HepG2 (cell line): Measurements from ENCODE around the gene CRYAA. TPM values are rescaled to one million over a fixed set of nuclear protein-coding genes. Genes with fewer than 3 reads are reported as not detected.

ENCODE experiments used
- ARHGAP35 ChIP-seq: sonication (generic); formaldehyde crosslinking; IDR thresholded peaks from 2 replicates; pipeline ENCODE4 v1.9.0; 2022; ENCODE audit warnings: mild to moderate bottlenecking, inconsistent platforms, moderate library complexity, missing genetic modification reagents, borderline replicate concordance
- CREM ChIP-seq, 2 experiments: sonication (generic) in 1 of 2; formaldehyde crosslinking in 1 of 2; IDR thresholded peaks; 2 replicates each; pipeline versions ENCODE4 v1.4.0 to v1.6.1; 2016 to 2020; ENCODE audit warnings: antibody characterized with exemption in 1 of 2, mild to moderate bottlenecking in 1 of 2, missing genetic modification reagents in 1 of 2
- ERF ChIP-seq: IDR thresholded peaks from 2 replicates; pipeline ENCODE4 v1.6.1; 2018; ENCODE audit warnings: missing biosample characterization, missing genetic modification reagents
- EZH2 ChIP-seq: conservative IDR thresholded peaks from 2 replicates; pipeline ENCODE4 v1.6.1; 2012; ENCODE audit warnings: mild to moderate bottlenecking, low read depth, low read length, moderate library complexity
- GATAD2A ChIP-seq: IDR thresholded peaks from 2 replicates; pipeline ENCODE4 v1.6.1; 2016
- NRL ChIP-seq: sonication (generic); formaldehyde crosslinking; IDR thresholded peaks from 2 replicates; pipeline ENCODE4 v1.5.0; 2020; ENCODE audit warnings: missing genetic modification reagents, mild to moderate bottlenecking, moderate library complexity, borderline replicate concordance
- RFXANK ChIP-seq: IDR thresholded peaks from 2 replicates; pipeline ENCODE4 v1.6.1; 2016
- RXRB ChIP-seq: IDR thresholded peaks from 2 replicates; pipeline ENCODE4 v1.6.1; 2016; ENCODE audit warnings: borderline replicate concordance, missing genetic modification reagents, missing compliant biosample characterization
- SAP130 ChIP-seq: IDR thresholded peaks from 2 replicates; pipeline ENCODE4 v1.6.1; 2016; ENCODE audit warnings: low read depth
- SIX4 ChIP-seq: sonication (generic); formaldehyde crosslinking; IDR thresholded peaks from 2 replicates; pipeline ENCODE4 v1.4.0; 2020; ENCODE audit warnings: missing genetic modification reagents
- SKI ChIP-seq: fragments of 450-650 bp; IDR thresholded peaks from one replicate; pipeline ENCODE4 v1.6.1; 2018; ENCODE audit warnings: mild to moderate bottlenecking; ENCODE audit not compliant: partially characterized antibody
- SSRP1 ChIP-seq: IDR thresholded peaks from 2 replicates; pipeline ENCODE4 v1.6.1; 2016; ENCODE audit warnings: control low read depth
- SUZ12 ChIP-seq: fragments of 150-350 bp; IDR thresholded peaks from 2 replicates; pipeline ENCODE4 v1.6.1; 2014; ENCODE audit warnings: low read depth, low read length
- TEAD3 ChIP-seq: optimal IDR thresholded peaks from 2 replicates; pipeline ENCODE3; 2016; ENCODE audit warnings: borderline replicate concordance
- THAP11 ChIP-seq: IDR thresholded peaks from 2 replicates; pipeline ENCODE4 v1.6.1; 2016; ENCODE audit warnings: missing biosample characterization, missing genetic modification reagents
- TMF1 ChIP-seq: sonication (generic); formaldehyde crosslinking; IDR thresholded peaks from 2 replicates; pipeline ENCODE4 v1.8.1; 2022; ENCODE audit warnings: low read depth, missing genetic modification reagents
- XRCC5 ChIP-seq: fragments of 200-400 bp; formaldehyde crosslinking; optimal IDR thresholded peaks from 2 replicates; pipeline ENCODE3; 2017; ENCODE audit warnings: mild to moderate bottlenecking, low read length
- ZBTB3 ChIP-seq: sonication (generic); formaldehyde crosslinking; IDR thresholded peaks from 2 replicates; pipeline ENCODE4 v1.4.0; 2020; ENCODE audit warnings: low read depth, mild to moderate bottlenecking, moderate library complexity, missing genetic modification reagents, borderline replicate concordance
- ZFP90 ChIP-seq: sonication (generic); formaldehyde crosslinking; IDR thresholded peaks from 2 replicates; pipeline ENCODE4 v1.8.0; 2022; ENCODE audit warnings: missing genetic modification reagents, mild to moderate bottlenecking, inconsistent platforms, borderline replicate concordance
- ZNF678 ChIP-seq: sonication (generic); formaldehyde crosslinking; IDR thresholded peaks from 2 replicates; pipeline ENCODE4 v1.4.0; 2020; ENCODE audit warnings: mild to moderate bottlenecking, missing genetic modification reagents
- ZNF7 ChIP-seq: IDR thresholded peaks from 2 replicates; pipeline ENCODE4 v1.6.1; 2016; ENCODE audit warnings: missing biosample characterization, missing genetic modification reagents
- ZSCAN21 ChIP-seq: sonication (generic); formaldehyde crosslinking; IDR thresholded peaks from 2 replicates; pipeline ENCODE4 v1.8.0; 2022; ENCODE audit warnings: mild to moderate bottlenecking, missing genetic modification reagents, moderate library complexity, borderline replicate concordance
- polyA plus RNA-seq, 8 experiments: library from polyadenylated mRNA; depleted of rRNA in 3 of 8; stranded (reverse) in 7 of 8; unstranded in 1 of 8; fragments of >200 nt; fragmentation: Illumina TruSeq in 4 of 8; extraction: Trizol in 4 of 8; gene quantifications; 2 replicates each; pipeline versions ENCODE4 v1.2.1 to v1.2.3, GENCODE V29; 2011 to 2016; ENCODE audit warnings: low read depth in 4 of 8, missing spikeins in 1 of 8, mixed read lengths in 1 of 8; ENCODE audit not compliant: insufficient read depth in 1 of 8
- total RNA-seq, 5 experiments: library from RNA; depleted of rRNA; stranded (reverse); fragments of >200 nt; fragmentation: Illumina TruSeq; extraction: Trizol; gene quantifications; 2 replicates each; pipeline ENCODE4 v1.2.3, GENCODE V29; 2016; ENCODE audit warnings: low read depth in 1 of 5
- TF ChIP-seq, protein P1 (sequence below): sonication (generic); formaldehyde crosslinking; IDR thresholded peaks from 2 replicates; pipeline ENCODE4 v1.4.0; 2020; ENCODE audit warnings: mild to moderate bottlenecking, missing genetic modification reagents
- TF ChIP-seq, protein P2 (sequence below): sonication (generic); formaldehyde crosslinking; IDR thresholded peaks from 2 replicates; pipeline ENCODE4 v1.8.1; 2023; ENCODE audit warnings: missing genetic modification reagents, inconsistent platforms, borderline replicate concordance
- TF ChIP-seq, protein P3 (sequence below): sonication (generic); formaldehyde crosslinking; IDR thresholded peaks from 2 replicates; pipeline ENCODE4 v1.9.0; 2022; ENCODE audit warnings: low read depth, missing genetic modification reagents
- TF ChIP-seq, protein P4 (sequence below): sonication (generic); formaldehyde crosslinking; IDR thresholded peaks from 2 replicates; pipeline ENCODE4 v1.4.0; 2020; ENCODE audit warnings: missing genetic modification reagents

Gene CRYAA
- total and polyA plus RNA-seq, 2 of the 13 experiments (the other 11 are each of a cell fraction or from before 2014, with no cell fraction given) = 5.6 to 8.6 TPM

DNA sequence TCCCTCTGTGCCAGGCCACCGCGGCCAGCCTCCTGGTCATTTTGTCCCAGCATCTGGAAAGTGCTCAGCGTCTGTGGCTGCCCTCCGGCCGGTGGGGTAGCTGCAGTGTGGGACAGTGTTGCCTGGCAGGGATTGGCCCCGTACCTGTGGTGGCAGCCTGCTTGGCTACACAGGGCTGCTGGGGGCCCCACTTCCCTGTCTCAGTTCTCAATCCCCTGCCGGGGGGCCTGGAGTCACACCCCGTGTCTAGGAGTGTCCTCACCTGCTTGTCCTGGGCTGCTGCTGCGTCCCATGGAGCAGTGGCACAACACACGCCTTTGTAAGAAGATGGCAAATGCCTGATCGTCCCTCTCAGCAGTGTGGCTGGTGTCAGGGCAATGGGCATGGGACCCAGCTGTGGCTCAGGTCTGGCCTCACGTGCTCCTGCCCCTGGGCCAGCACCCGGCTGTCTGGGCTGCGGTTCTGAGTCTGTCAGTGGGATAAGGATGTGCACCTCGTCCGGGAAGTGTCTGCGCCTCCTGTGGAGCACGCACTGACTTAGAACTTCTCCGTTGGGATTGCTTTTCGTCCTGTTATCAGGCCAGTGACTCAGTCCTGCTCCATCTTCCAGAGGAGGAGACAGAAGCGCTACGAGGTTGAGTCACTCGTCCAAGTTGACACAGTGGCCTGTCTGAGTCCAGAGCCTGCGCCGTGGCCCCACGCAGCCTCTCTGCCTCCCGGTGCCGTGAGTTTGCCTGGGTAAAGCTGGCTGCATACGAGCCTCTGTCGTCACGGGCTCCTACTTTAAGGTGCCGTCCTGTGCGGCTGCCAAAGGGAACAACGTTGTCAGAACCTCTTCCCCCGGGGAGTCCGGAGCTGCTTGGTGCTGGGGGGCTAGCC lies 41.0 kb downstream of the CRYAA start (continued):
- TF ChIP-seq, protein P1, sequence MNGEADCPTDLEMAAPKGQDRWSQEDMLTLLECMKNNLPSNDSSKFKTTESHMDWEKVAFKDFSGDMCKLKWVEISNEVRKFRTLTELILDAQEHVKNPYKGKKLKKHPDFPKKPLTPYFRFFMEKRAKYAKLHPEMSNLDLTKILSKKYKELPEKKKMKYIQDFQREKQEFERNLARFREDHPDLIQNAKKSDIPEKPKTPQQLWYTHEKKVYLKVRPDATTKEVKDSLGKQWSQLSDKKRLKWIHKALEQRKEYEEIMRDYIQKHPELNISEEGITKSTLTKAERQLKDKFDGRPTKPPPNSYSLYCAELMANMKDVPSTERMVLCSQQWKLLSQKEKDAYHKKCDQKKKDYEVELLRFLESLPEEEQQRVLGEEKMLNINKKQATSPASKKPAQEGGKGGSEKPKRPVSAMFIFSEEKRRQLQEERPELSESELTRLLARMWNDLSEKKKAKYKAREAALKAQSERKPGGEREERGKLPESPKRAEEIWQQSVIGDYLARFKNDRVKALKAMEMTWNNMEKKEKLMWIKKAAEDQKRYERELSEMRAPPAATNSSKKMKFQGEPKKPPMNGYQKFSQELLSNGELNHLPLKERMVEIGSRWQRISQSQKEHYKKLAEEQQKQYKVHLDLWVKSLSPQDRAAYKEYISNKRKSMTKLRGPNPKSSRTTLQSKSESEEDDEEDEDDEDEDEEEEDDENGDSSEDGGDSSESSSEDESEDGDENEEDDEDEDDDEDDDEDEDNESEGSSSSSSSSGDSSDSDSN (CRISPR knock-in tag) = peak; percentile 49; the same call in 1 of the 2 replicates
- TF ChIP-seq SSRP1 (CRISPR knock-in tag) = no peak
- no peak for TF ChIP-seq RFXANK (CRISPR knock-in tag)
- no peak for TF ChIP-seq ZNF678 (CRISPR knock-in tag)
- no peak for TF ChIP-seq ARHGAP35 (CRISPR knock-in tag)
- peak; percentile 26; the same call in 1 of the 2 replicates for TF ChIP-seq ZSCAN21 (CRISPR knock-in tag)
- peak; percentile 72 for TF ChIP-seq GATAD2A (CRISPR knock-in tag)
- no peak for TF ChIP-seq EZH2
- peak; percentile 53 for TF ChIP-seq XRCC5
- 0 out of 2 replicates have a peak, but pooled peaks have one; percentile 79 for TF ChIP-seq TMF1
- TF ChIP-seq SIX4 (CRISPR knock-in tag) = no peak
- peak; percentile 77 for TF ChIP-seq SKI
- TF ChIP-seq TEAD3 (CRISPR knock-in tag) = peak; percentile 36
- TF ChIP-seq SAP130 (CRISPR knock-in tag) = peak; percentile 73
- TF ChIP-seq ZFP90 = no peak
- TF ChIP-seq, protein P2, sequence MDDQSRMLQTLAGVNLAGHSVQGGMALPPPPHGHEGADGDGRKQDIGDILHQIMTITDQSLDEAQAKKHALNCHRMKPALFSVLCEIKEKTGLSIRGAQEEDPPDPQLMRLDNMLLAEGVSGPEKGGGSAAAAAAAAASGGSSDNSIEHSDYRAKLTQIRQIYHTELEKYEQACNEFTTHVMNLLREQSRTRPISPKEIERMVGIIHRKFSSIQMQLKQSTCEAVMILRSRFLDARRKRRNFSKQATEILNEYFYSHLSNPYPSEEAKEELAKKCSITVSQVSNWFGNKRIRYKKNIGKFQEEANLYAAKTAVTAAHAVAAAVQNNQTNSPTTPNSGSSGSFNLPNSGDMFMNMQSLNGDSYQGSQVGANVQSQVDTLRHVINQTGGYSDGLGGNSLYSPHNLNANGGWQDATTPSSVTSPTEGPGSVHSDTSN (CRISPR knock-in tag) = no peak
- no peak for TF ChIP-seq ERF (CRISPR knock-in tag)
- TF ChIP-seq ZNF7 (CRISPR knock-in tag) = no peak
- TF ChIP-seq THAP11 (CRISPR knock-in tag) = 0 out of 2 replicates have a peak, but pooled peaks have one; percentile 22
- TF ChIP-seq, protein P3, sequence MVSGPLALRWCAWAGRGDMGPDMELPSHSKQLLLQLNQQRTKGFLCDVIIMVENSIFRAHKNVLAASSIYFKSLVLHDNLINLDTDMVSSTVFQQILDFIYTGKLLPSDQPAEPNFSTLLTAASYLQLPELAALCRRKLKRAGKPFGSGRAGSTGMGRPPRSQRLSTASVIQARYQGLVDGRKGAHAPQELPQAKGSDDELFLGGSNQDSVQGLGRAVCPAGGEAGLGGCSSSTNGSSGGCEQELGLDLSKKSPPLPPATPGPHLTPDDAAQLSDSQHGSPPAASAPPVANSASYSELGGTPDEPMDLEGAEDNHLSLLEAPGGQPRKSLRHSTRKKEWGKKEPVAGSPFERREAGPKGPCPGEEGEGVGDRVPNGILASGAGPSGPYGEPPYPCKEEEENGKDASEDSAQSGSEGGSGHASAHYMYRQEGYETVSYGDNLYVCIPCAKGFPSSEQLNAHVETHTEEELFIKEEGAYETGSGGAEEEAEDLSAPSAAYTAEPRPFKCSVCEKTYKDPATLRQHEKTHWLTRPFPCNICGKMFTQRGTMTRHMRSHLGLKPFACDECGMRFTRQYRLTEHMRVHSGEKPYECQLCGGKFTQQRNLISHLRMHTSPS (CRISPR knock-in tag) = peak; percentile 36; the same call in 1 of the 2 replicates
- no peak for TF ChIP-seq SUZ12
- TF ChIP-seq ZBTB3 = no peak
- TF ChIP-seq RXRB = peak; percentile 50; the same call in 1 of the 2 replicates
- TF ChIP-seq CREM (IDR thresholded peaks at IDR 0.05) = no peak
- TF ChIP-seq CREM (CRISPR knock-in tag; IDR thresholded peaks at IDR 0.05) = no peak
- TF ChIP-seq, protein P4, sequence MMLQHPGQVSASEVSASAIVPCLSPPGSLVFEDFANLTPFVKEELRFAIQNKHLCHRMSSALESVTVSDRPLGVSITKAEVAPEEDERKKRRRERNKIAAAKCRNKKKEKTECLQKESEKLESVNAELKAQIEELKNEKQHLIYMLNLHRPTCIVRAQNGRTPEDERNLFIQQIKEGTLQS (CRISPR knock-in tag) = peak; percentile 51
- TF ChIP-seq NRL (CRISPR knock-in tag) = no peak
